Ectodermal cell (in vitro differentiated cells): ENCODE data around the gene GTPBP1.

ENCODE experiments used
- H3K27ac ChIP-seq: 2 replicates; pipeline ENCODE4 v1.7.0; 2013; ENCODE audit warnings: mild to moderate bottlenecking, low read depth, low read length; ENCODE audit not compliant: insufficient read depth, poor library complexity, severe bottlenecking
- H3K27me3 ChIP-seq: 2 replicates; pipeline ENCODE4 v1.7.0; 2013; ENCODE audit warnings: mild to moderate bottlenecking, low read length; ENCODE audit not compliant: insufficient read depth, control insufficient read depth, poor library complexity, severe bottlenecking
- H3K36me3 ChIP-seq: one replicate; pipeline ENCODE4 v1.7.0; 2013; ENCODE audit warnings: low read length; ENCODE audit not compliant: control insufficient read depth, insufficient read depth
- H3K4me1 ChIP-seq: one replicate; pipeline ENCODE4 v1.7.0; 2013; ENCODE audit warnings: low read length; ENCODE audit not compliant: control insufficient read depth, insufficient read depth
- H3K4me3 ChIP-seq: 2 replicates; pipeline ENCODE4 v1.7.0; 2013; ENCODE audit warnings: low read depth, low read length, control low read depth; ENCODE audit not compliant: insufficient read depth
- H3K9me3 ChIP-seq: 2 replicates; pipeline ENCODE4 v1.7.0; 2013; ENCODE audit warnings: mild to moderate bottlenecking, low read length, moderate library complexity; ENCODE audit not compliant: control insufficient read depth
- WGBS, 2 experiments: methylation state at CpG; one replicate each; pipeline ENCODE4 v1.1.7; 2013; ENCODE audit warnings: missing lambda C conversion rate in 2 of 2; 5-methylcytosine and 5-hydroxymethylcytosine counted together

GTPBP1 gene

DNA sequence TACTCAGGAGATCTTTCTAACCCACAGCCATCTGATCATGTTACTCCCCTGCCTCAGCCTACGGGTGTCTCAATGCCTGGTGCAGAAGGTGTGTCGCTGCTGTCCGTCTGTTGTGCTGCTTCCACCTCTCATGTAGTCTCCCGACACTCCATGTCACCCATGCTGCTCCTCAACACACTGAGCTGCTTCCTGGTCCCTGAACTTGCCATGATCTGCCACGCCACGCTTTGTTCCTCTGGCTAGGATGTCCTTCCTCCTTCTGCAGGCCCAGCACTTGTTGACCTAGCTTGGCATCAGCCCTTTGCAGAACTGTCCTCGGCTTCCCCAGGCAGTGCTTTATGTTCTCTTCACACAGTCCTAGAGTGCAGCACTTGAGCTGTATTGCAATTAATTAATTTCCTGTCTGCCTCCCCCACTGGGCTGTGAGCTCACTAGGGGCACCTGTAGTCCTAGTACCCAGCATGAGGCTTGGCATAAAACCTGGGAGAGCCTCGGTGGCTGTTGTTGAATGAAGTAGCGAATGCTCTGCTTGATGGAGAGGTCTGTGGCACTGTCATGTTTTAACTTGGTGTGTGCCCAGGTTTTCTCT is 9.5 kb downstream of the GTPBP1 start:
- peaks cover 21% of the 10 kb centered on the region for H3K4me1 ChIP-seq
- H3K4me3 ChIP-seq, result no peak overlapping the region
- H3K27me3 ChIP-seq, result no peaks in the 10 kb centered on the region
- H3K9me3 ChIP-seq, result no peaks in the 10 kb centered on the region
- WGBS, 2 experiments, result 93 to 97% methylated on average over 9 of the region's 9 CpGs
- no peak overlapping the region for H3K27ac ChIP-seq
- peaks cover 14% of the 10 kb centered on the region for H3K36me3 ChIP-seq

DNA sequence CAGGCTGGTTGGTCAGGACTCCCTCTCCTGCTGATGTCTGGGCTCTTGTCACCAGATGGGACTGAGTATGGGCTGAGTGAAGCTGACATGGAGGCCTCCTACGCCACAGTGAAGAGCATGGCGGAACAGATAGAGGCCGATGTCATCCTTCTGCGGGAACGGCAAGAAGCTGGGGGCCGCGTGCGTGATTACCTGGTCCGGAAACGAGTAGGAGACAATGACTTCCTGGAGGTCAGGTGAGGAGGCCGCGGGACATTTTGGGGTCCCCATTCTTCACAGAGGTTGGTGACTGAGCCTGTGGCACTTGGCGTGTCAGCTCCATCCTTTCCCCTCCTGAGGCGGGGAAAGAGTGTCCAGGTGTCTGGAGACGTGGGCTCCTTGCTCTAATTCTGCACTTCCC is 10.1 kb downstream of the GTPBP1 start:
- 96% methylated on average over 15 of the region's 15 CpGs for WGBS, 2 experiments
- H3K27ac ChIP-seq, result no peak overlapping the region
- H3K36me3 ChIP-seq, result peaks cover 20% of the 10 kb centered on the region
- H3K27me3 ChIP-seq, result no peaks in the 10 kb centered on the region
- no peaks in the 10 kb centered on the region for H3K9me3 ChIP-seq
- no peak overlapping the region for H3K4me3 ChIP-seq
- peaks cover 21% of the 10 kb centered on the region for H3K4me1 ChIP-seq

DNA sequence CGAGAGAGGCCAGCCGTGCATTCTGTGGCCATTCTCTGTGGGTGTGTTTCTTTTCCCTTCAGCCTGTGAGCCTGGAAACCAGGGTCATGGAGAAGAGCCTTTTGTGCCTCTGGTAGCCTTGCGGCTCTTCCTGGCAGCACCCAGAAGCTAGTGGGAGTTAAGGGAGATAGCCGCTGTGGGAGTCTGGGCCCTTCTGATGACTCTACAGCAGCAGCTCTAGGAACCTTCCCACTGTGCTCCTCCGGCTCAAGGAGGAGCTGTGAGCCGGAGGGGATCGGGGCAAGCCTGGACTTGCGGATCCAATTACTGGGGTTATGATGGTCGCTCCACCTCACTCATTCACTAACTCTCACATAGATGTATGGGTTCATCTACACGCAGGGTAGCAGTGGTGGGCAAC is 10.5 kb downstream of the GTPBP1 start:
- Histone ChIP-seq H3K9me3 (no peaks in the 10 kb centered on the region), H3K4me1 (peaks cover 21% of the 10 kb centered on the region), H3K27ac (no peak overlapping the region), H3K27me3 (no peaks in the 10 kb centered on the region), H3K36me3 (peaks cover 22% of the 10 kb centered on the region), H3K4me3 (no peak overlapping the region)
- 96% methylated on average over 10 of the region's 10 CpGs for WGBS, 2 experiments

DNA sequence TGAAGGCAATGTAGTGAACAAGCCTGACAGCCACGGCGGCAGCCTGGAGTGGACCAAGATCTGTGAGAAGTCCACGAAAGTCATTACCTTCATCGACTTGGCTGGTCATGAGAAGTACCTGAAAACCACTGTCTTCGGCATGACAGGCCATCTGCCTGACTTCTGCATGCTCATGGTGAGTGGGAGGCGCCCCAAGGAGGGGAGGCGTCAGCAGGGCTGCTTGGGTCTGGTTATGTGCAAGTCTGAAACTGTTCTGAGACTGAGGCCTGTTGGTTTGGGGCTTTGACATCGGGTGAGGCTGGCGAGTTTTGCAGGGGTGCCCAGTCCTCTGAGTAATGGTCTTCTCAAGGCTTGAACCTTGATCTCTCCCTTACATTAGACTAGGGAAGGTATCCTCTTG is 11.1 kb downstream of the GTPBP1 start:
- Histone ChIP-seq H3K36me3 (peaks cover 22% of the 10 kb centered on the region), H3K4me3 (no peak overlapping the region), H3K27me3 (no peaks in the 10 kb centered on the region), H3K9me3 (no peaks in the 10 kb centered on the region), H3K4me1 (peaks cover 21% of the 10 kb centered on the region), H3K27ac (no peak overlapping the region)
- 93 to 95% methylated on average over 9 of the region's 9 CpGs for WGBS, 2 experiments

DNA sequence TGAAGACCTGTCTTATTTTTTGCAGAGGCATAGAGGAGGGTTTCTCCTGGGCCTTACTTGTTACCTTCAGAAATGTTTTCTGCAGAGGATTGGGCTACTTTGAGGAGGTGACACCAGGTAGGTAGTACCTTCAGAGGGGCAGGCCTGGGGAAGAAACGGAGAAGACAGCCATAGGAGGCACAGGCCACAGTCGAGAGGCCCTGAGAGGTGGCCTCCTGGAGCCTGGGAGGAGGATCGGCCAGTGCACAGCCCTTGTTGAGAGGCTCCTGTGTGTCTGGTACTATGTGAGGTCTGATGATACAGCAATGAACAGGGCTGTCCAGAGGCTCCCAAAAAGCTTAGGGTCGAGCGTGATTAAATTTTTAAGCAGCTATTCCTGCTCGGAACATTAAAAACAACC is 11.5 kb downstream of the GTPBP1 start:
- WGBS, 2 experiments, result 93 to 97% methylated on average over 6 of the region's 6 CpGs
- Histone ChIP-seq H3K36me3 (peaks cover 22% of the 10 kb centered on the region), H3K9me3 (no peaks in the 10 kb centered on the region), H3K4me1 (peaks cover 18% of the 10 kb centered on the region), H3K4me3 (no peak overlapping the region), H3K27ac (no peak overlapping the region), H3K27me3 (no peaks in the 10 kb centered on the region)

DNA sequence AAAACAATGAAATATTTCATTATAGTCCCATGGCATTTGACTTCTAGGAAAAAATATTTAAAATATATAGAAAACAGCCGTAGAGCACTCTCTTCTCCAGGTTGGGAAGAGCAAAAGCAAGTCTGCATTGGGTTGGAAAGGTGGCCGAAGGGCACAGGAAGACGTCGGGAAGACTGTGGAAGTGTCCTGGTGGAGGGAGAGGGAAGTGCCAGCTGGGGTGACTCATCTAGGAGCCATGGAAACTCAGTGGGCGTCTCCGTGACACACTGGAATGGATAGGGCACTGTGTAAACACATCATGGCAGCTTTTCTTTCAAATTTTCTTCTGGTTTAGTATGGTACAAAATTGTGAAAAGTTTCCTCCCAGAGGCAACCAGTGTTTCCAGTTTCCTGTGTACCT is 12.7 kb downstream of the GTPBP1 start:
- H3K4me3 ChIP-seq, result no peak overlapping the region
- H3K36me3 ChIP-seq, result peaks cover 31% of the 10 kb centered on the region
- H3K27ac ChIP-seq, result no peak overlapping the region
- H3K9me3 ChIP-seq, result no peaks in the 10 kb centered on the region
- WGBS, 2 experiments, result 75 to 80% methylated on average over 6 of the region's 6 CpGs
- peaks cover 6% of the 10 kb centered on the region for H3K4me1 ChIP-seq
- no peaks in the 10 kb centered on the region for H3K27me3 ChIP-seq

DNA sequence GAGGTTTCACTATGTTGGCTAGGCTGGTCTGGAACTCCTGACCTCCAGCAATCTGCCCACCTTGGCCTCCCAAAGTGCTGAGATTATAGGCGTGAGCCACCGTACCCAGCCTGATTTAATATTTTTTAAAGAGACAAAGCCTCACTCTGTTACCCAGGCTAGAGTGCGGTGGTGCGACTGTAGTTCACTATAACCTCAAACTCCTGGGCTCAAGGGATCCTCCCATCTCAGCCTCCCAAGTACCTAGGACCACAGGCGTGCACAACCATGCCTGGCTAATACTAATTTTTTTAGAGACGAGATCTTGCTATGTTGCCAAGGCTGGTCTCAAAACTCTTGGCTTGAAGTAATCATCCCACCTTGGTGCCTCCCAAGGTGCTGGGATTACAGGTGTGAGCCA is 13.5 kb downstream of the GTPBP1 start:
- no peak overlapping the region for H3K27ac ChIP-seq
- H3K4me3 ChIP-seq, result no peak overlapping the region
- WGBS, 2 experiments, result 94 to 96% methylated on average over 6 of the region's 6 CpGs
- H3K36me3 ChIP-seq, result peaks cover 38% of the 10 kb centered on the region
- no peaks in the 10 kb centered on the region for H3K4me1 ChIP-seq
- H3K27me3 ChIP-seq, result no peaks in the 10 kb centered on the region
- no peaks in the 10 kb centered on the region for H3K9me3 ChIP-seq

DNA sequence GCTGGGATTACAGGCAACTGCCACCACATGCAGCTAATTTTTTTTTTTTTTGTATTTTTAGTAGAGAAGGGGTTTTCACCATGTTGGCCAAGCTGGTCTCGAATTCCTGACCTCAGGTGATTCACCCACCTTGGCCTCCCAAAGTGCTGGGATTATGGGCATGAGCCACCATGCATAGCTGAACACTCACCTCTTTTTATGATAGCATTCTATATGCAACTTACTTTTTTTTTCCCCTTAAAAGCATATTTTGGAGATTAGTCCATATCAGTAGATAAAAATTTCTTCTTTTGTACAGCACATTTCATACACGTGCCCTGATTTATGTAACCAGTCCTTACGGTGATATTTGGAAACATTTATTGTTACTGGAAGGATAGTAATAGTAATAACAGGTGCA is 14.6 kb downstream of the GTPBP1 start:
- Histone ChIP-seq H3K27ac (no peak overlapping the region), H3K27me3 (no peaks in the 10 kb centered on the region), H3K4me3 (no peak overlapping the region), H3K4me1 (no peaks in the 10 kb centered on the region), H3K36me3 (peaks cover 43% of the 10 kb centered on the region), H3K9me3 (no peaks in the 10 kb centered on the region)
- 94% methylated on average over 3 of the region's 3 CpGs for WGBS, 2 experiments

DNA sequence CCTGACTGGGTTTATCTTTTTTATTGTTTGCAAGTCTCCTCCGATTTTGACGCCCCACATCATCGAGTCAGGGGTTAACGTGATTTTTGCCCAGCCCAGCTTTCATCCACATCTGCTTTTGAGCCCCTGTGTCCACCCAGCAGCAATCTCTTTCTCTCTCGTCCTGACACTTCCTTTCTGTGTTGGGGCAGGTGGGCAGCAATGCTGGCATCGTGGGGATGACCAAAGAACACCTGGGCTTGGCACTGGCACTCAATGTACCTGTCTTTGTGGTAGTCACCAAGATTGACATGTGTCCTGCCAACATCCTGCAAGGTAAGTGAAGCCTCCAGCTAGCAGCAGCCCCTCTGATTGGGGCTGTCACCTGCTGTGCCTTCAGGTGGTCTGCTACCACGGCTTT is 15.8 kb downstream of the GTPBP1 start:
- Histone ChIP-seq H3K36me3 (peaks cover 50% of the 10 kb centered on the region), H3K27ac (no peak overlapping the region), H3K9me3 (no peaks in the 10 kb centered on the region), H3K4me1 (no peaks in the 10 kb centered on the region), H3K4me3 (no peak overlapping the region), H3K27me3 (no peaks in the 10 kb centered on the region)
- 95 to 98% methylated on average over 6 of the region's 7 CpGs for WGBS, 2 experiments

DNA sequence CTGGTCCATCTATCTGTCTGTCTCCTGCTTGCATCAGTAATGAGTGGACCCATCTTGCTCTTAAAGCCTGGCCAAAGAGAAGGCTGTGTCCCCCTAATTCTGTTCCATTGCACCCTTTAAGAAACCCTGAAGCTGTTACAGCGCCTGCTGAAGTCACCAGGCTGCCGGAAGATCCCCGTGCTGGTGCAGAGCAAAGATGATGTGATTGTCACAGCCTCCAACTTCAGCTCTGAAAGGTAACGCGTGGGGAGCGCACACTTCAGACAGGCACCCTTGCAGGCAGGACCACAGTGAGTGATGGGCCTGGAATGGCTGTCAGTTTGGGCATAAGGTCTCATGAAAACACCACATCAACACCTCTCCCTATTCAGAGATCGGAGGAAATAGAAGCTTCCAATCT is 18.4 kb downstream of the GTPBP1 start:
- H3K36me3 ChIP-seq, result peaks cover 66% of the 10 kb centered on the region
- no peaks in the 10 kb centered on the region for H3K9me3 ChIP-seq
- H3K27ac ChIP-seq, result no peak overlapping the region
- WGBS, 2 experiments, result 95% methylated on average over 7 of the region's 7 CpGs
- H3K27me3 ChIP-seq, result no peaks in the 10 kb centered on the region
- H3K4me3 ChIP-seq, result no peak overlapping the region
- H3K4me1 ChIP-seq, result no peaks in the 10 kb centered on the region
